GM12892 (cell line): ENCODE measurements around the gene CRYGS.

Experiments
- POLR2AphosphoS5 ChIP-seq: IDR thresholded peaks from 2 replicates; pipeline ENCODE4 v1.6.1; 2011; ENCODE audit warnings: low read depth, low read length, control low read depth
- TAF1 ChIP-seq: IDR thresholded peaks from 2 replicates; pipeline ENCODE4 v1.6.1; 2011; ENCODE audit warnings: low read depth, mild to moderate bottlenecking, control low read depth, low read length, borderline replicate concordance

- TF ChIP-seq TAF1 (no peak), POLR2AphosphoS5 (no peak)
Observed at GRCh38 chr3:186506191-186506739, 37.9 kb downstream of the CRYGS start.
